Measurements from ENCODE around the gene NUDCD2.
A peak's percentile ranks its signal among the peaks of the same experiment; 100 is the strongest.

NUDCD2 gene

DNA sequence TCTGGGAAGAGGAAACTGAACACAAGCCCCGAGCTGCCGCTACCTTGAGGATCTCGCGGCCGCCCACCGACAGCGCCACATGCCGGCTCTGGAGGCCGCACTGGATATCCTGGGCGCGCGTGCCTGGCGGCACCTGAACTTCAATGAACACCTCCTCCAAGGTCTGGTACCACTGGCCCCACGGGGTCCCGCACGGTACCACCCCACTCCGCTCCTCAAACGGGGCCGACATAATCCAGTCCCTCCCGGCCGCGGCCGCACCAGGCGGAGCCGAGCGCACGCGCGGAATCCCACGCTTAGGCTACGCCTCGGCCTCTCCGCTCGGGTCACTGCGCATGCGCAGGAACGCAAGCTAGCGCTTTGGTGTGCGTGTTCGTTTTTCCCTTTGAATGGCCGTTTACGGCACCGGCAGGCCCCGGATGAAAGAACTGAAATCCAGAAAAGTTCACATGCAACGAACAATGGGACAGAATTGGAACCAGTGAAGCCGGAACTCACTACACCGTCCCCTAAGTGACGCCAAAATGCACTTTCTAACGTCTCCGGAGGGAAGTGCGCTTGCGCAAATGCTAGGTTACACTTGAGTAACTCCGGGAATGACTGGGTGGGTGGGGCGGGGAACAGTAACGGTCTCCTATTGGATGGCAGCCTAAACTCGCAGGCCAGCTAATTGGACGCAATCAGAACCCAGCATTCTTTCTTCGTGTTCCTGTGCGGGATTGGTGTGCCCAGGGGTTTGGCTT lies at the start of gene NUDCD2:
Gene NUDCD2, minus strand, starts transcription at position 284 of the 743 bp plus-strand sequence. Its CDS starts 52 bp downstream, at position 232.
- Histone ChIP-seq H3K4me1 (ENCODE audit: insufficient read depth, low read length) (peaks cover 7% of the 10 kb centered on the region; the same call in 1 of the 2 replicates), H3K9ac (ENCODE audit: low read depth, low read length) (peak within 1 kb of the TSS; percentile 99), H3K4me3 (ENCODE audit: low read length) (peak within 1 kb of the TSS; percentile 99), H3K27me3 (ENCODE audit: insufficient read depth, low read length) (no peaks in the 10 kb centered on the region), H3K36me3 (ENCODE audit: insufficient read depth, low read depth, low read length) (peaks cover 30% of the 10 kb centered on the region), H3K9me3 (ENCODE audit: insufficient read depth, low read depth, low read length) (no peaks in the 10 kb centered on the region), H3K27ac (ENCODE audit: low read length) (peak within 1 kb of the TSS; percentile 88)

DNA sequence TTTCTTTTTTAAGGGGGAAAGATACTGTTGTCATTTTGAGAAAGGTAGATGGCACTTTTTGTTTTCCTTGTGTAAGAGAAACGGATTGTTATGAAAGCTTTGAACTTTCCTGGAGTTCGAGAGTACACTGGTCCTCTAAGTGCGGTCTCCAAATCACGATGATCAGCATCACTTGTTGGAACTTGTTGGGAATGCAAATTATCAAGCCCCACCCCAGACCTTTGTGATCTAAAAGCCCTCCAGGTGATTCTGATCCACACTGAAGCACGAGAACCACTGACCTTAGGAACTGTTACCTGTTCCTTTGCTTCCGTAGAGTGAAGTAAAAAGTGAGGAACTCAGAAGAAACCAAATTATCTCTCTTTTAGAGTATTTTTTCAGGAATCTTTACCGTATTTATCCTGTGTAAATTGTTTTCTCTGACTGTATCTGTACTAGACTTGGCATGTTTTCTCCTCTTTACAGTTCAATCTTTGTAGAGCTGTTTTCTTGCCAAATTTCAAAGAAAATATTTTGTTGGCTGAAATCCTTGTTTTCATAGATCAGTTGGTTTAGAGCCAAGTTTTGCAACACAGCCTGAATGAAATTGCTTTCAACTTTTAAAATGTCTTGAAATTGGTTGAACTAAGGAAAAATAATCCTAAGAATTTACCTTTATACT lies 49.5 kb upstream of the NUDCD2 start:
- Histone ChIP-seq H3K27me3 (ENCODE audit: insufficient read depth, low read length) (no peaks in the 10 kb centered on the region), H3K9me3 (ENCODE audit: insufficient read depth, low read depth, low read length) (no peaks in the 10 kb centered on the region), H3K27ac (ENCODE audit: low read length) (no peak overlapping the region), H3K9ac (ENCODE audit: low read depth, low read length) (peak overlapping the region; percentile 3; the same call in 1 of the 2 replicates), H3K4me3 (ENCODE audit: low read length) (peak overlapping the region; percentile 11), H3K4me1 (ENCODE audit: insufficient read depth, low read length) (peaks cover 21% of the 10 kb centered on the region), H3K36me3 (ENCODE audit: insufficient read depth, low read depth, low read length) (peaks cover 39% of the 10 kb centered on the region)

- peak overlapping the region; percentile 3; the same call in 1 of the 2 replicates for H3K9ac ChIP-seq (ENCODE audit: low read depth, low read length)
- no peaks in the 10 kb centered on the region for H3K9me3 ChIP-seq (ENCODE audit: insufficient read depth, low read depth, low read length)
- peak overlapping the region; percentile 11 for H3K4me3 ChIP-seq (ENCODE audit: low read length)
- H3K27ac ChIP-seq (ENCODE audit: low read length) = no peak overlapping the region
- peaks cover 21% of the 10 kb centered on the region for H3K4me1 ChIP-seq (ENCODE audit: insufficient read depth, low read length)
- peaks cover 33% of the 10 kb centered on the region for H3K36me3 ChIP-seq (ENCODE audit: insufficient read depth, low read depth, low read length)
- H3K27me3 ChIP-seq (ENCODE audit: insufficient read depth, low read length) = no peaks in the 10 kb centered on the region
These were observed 48.9 kb upstream of the NUDCD2 start for GRCh38 chr5:163508753-163509152.

GRCh38 chr5:163506726-163507125 lies 46.8 kb upstream of the NUDCD2 start:
- H3K9ac ChIP-seq (ENCODE audit: low read depth, low read length) = peak overlapping the region; percentile 96; the same call in 1 of the 2 replicates
- H3K27ac ChIP-seq (ENCODE audit: low read length) = no peak overlapping the region
- H3K4me1 ChIP-seq (ENCODE audit: insufficient read depth, low read length) = peaks cover 30% of the 10 kb centered on the region
- peak overlapping the region; percentile 99 for H3K4me3 ChIP-seq (ENCODE audit: low read length)
- H3K36me3 ChIP-seq (ENCODE audit: insufficient read depth, low read depth, low read length) = peaks cover 12% of the 10 kb centered on the region
- H3K27me3 ChIP-seq (ENCODE audit: insufficient read depth, low read length) = no peaks in the 10 kb centered on the region
- H3K9me3 ChIP-seq (ENCODE audit: insufficient read depth, low read depth, low read length) = no peaks in the 10 kb centered on the region

GRCh38 chr5:163506095-163506457 lies 46.2 kb upstream of the NUDCD2 start:
- Histone ChIP-seq H3K9ac (ENCODE audit: low read depth, low read length) (peak overlapping the region; percentile 96), H3K27me3 (ENCODE audit: insufficient read depth, low read length) (no peaks in the 10 kb centered on the region), H3K9me3 (ENCODE audit: insufficient read depth, low read depth, low read length) (no peaks in the 10 kb centered on the region), H3K27ac (ENCODE audit: low read length) (peak overlapping the region; percentile 97), H3K36me3 (ENCODE audit: insufficient read depth, low read depth, low read length) (peaks cover 11% of the 10 kb centered on the region; the same call in 1 of the 2 replicates), H3K4me1 (ENCODE audit: insufficient read depth, low read length) (peaks cover 30% of the 10 kb centered on the region), H3K4me3 (ENCODE audit: low read length) (peak overlapping the region; percentile 99)

DNA sequence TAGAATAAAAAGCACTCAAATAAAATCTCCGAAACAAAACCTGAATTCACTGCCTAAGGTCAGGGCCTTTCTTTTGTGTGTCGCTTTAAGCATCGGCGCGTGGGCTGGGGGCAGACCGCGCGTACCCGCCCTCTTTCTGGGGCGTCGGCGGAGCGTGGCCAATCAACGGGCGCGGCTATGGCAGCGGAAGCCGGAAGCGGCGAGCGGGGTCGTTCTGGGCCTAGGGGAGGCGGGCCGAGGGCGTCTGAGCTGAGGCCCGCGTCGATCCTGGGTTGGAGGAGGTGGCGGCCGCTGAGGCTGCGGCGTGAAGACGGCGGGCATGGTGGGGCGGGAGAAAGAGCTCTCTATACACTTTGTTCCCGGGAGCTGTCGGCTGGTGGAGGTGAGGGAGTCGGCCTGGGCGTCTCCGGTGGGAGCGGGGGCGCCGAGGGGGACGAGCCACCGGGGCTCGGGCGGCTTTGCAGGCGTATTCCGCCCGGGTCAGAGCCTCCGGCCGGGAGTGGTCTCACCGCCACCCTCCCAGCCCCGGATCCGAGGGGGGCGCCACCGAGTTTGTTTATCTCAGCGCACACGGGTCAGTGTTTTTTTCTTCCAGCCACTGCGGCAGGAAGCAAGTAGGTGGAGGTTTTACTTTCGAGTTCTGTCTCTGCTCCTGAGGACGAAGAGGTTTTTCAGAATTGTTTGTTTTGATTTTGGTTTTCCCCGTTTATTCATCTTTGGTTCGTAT lies 45.6 kb upstream of the NUDCD2 start, which contains the start of gene MAT2B:
Gene MAT2B, plus strand, starts transcription at position 252 of the 727 bp plus-strand sequence. Its CDS starts 68 bp downstream, at position 320.
- H3K4me3 ChIP-seq (ENCODE audit: low read length) = peak within 1 kb of the TSS; percentile 99
- peak within 1 kb of the TSS; percentile 96 for H3K9ac ChIP-seq (ENCODE audit: low read depth, low read length)
- H3K9me3 ChIP-seq (ENCODE audit: insufficient read depth, low read depth, low read length) = no peaks in the 10 kb centered on the region
- no peaks in the 10 kb centered on the region for H3K27me3 ChIP-seq (ENCODE audit: insufficient read depth, low read length)
- H3K36me3 ChIP-seq (ENCODE audit: insufficient read depth, low read depth, low read length) = peaks cover 11% of the 10 kb centered on the region; the same call in 1 of the 2 replicates
- H3K4me1 ChIP-seq (ENCODE audit: insufficient read depth, low read length) = peaks cover 30% of the 10 kb centered on the region
- peak within 1 kb of the TSS; percentile 97 for H3K27ac ChIP-seq (ENCODE audit: low read length)

- peaks cover 11% of the 10 kb centered on the region; the same call in 1 of the 2 replicates for H3K36me3 ChIP-seq (ENCODE audit: insufficient read depth, low read depth, low read length)
- H3K4me3 ChIP-seq (ENCODE audit: low read length) = peak overlapping the region; percentile 99
- H3K27ac ChIP-seq (ENCODE audit: low read length) = peak overlapping the region; percentile 97
- H3K9ac ChIP-seq (ENCODE audit: low read depth, low read length) = peak overlapping the region; percentile 96
- H3K27me3 ChIP-seq (ENCODE audit: insufficient read depth, low read length) = no peaks in the 10 kb centered on the region
- no peaks in the 10 kb centered on the region for H3K9me3 ChIP-seq (ENCODE audit: insufficient read depth, low read depth, low read length)
- peaks cover 30% of the 10 kb centered on the region for H3K4me1 ChIP-seq (ENCODE audit: insufficient read depth, low read length)
These were observed 45.1 kb upstream of the NUDCD2 start for GRCh38 chr5:163505049-163505367.

GRCh38 chr5:163504079-163504931 lies 44.4 kb upstream of the NUDCD2 start:
- H3K9me3 ChIP-seq (ENCODE audit: insufficient read depth, low read depth, low read length) = no peaks in the 10 kb centered on the region
- H3K36me3 ChIP-seq (ENCODE audit: insufficient read depth, low read depth, low read length) = peaks cover 10% of the 10 kb centered on the region; the same call in 1 of the 2 replicates
- peak overlapping the region; percentile 96 for H3K9ac ChIP-seq (ENCODE audit: low read depth, low read length)
- H3K27ac ChIP-seq (ENCODE audit: low read length) = peak overlapping the region; percentile 97
- H3K27me3 ChIP-seq (ENCODE audit: insufficient read depth, low read length) = no peaks in the 10 kb centered on the region
- H3K4me1 ChIP-seq (ENCODE audit: insufficient read depth, low read length) = peaks cover 27% of the 10 kb centered on the region
- H3K4me3 ChIP-seq (ENCODE audit: low read length) = peak overlapping the region; percentile 99

- Histone ChIP-seq H3K27me3 (ENCODE audit: insufficient read depth, low read length) (no peaks in the 10 kb centered on the region), H3K9ac (ENCODE audit: low read depth, low read length) (peak overlapping the region; percentile 96), H3K4me1 (ENCODE audit: insufficient read depth, low read length) (peaks cover 20% of the 10 kb centered on the region), H3K36me3 (ENCODE audit: insufficient read depth, low read depth, low read length) (peaks cover 3% of the 10 kb centered on the region; the same call in 1 of the 2 replicates), H3K9me3 (ENCODE audit: insufficient read depth, low read depth, low read length) (no peaks in the 10 kb centered on the region), H3K4me3 (ENCODE audit: low read length) (peak overlapping the region; percentile 99), H3K27ac (ENCODE audit: low read length) (peak overlapping the region; percentile 97)
These were observed 43.5 kb upstream of the NUDCD2 start for GRCh38 chr5:163503106-163504078.

DNA sequence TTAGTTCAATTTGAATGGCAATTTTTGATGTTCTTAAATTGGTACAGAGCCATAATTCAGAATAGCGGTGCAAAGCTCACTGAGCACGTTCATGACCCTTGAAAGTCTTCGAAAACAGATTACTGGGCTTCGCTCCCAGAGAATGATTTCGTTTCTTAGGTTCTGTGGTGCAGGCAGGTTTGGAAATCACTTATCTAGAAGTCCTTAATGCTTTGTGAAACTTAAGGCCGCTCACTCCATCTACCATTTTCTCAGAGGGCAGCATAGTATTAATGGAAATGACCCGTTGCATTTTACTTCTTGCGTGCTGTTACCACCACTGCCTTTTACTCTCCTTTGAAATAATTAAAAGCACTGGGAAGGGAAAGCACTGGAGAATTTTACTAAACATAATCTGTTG lies 42.6 kb upstream of the NUDCD2 start:
- Histone ChIP-seq H3K4me3 (ENCODE audit: low read length) (peak overlapping the region; percentile 99), H3K27me3 (ENCODE audit: insufficient read depth, low read length) (no peaks in the 10 kb centered on the region), H3K9me3 (ENCODE audit: insufficient read depth, low read depth, low read length) (no peaks in the 10 kb centered on the region), H3K9ac (ENCODE audit: low read depth, low read length) (peak overlapping the region; percentile 96; the same call in 1 of the 2 replicates), H3K27ac (ENCODE audit: low read length) (peak overlapping the region; percentile 50), H3K4me1 (ENCODE audit: insufficient read depth, low read length) (peaks cover 17% of the 10 kb centered on the region), H3K36me3 (ENCODE audit: insufficient read depth, low read depth, low read length) (no peaks in the 10 kb centered on the region; the same call in 1 of the 2 replicates)
